LNCaP clone FGC (cell line): Measurements from ENCODE around the gene CEP68.
A peak's percentile ranks its signal among the peaks of the same experiment; 100 is the strongest.

Experiments used
- DNase-seq: peaks from one replicate; pipeline ENCODE4 v3.0.0-alpha.2; 2011; ENCODE audit warnings: low read depth
- H3K4me3 ChIP-seq: 2 replicates; pipeline ENCODE4 v1.5.1; 2011; ENCODE audit warnings: mild to moderate bottlenecking, low read depth, low read length, control low read depth
- CTCF ChIP-seq: IDR thresholded peaks from 2 replicates; pipeline ENCODE4 v1.5.1; 2012; ENCODE audit warnings: mild to moderate bottlenecking; ENCODE audit not compliant: control insufficient read depth, insufficient read depth; ENCODE audit errors: extremely low read depth

CEP68 gene

GRCh38 chr2:65049010-65049639 lies 7.1 kb upstream of the CEP68 start:
- DNase-seq = no peak
- H3K4me3 ChIP-seq = no peak overlapping the region
- TF ChIP-seq CTCF = no peak

DNA sequence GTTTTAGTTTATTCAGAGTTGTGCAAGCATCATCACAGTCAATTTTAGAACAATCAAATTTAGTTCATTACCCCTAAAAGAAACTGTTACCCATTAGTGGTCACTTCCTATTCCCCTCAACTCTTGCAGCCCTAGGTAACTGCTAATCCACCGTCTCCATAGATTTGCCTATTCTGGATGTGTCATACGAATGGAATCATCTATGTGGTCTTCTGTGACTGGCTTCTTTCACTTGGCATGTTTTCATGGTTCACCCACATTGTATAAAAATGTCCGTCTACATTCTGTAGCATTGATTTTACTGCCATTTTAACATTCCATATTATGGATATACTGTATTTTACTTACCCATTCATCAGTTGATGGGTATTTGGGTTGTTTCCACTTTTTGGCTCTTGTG lies 5.3 kb upstream of the CEP68 start:
- no peak overlapping the region for H3K4me3 ChIP-seq
- no peak for TF ChIP-seq CTCF
- DNase-seq = no peak

DNA sequence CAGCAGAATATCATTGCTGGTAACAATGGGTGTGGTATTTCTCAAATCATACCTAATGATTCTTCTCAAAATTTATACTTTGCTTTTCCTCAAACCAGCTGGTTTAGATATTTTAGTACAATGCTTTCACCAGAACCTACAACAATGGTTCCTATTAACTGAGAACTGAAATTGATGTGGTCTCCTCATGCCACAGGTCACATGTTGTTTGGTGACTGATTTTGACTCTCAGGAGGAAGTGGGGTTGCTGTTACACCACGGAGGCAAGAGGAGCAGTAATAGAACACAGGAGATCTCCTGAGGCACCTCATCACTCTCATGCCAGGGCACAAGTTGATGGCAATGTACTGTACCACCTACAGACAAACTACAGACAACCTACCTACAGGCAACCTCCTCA lies 3.0 kb upstream of the CEP68 start:
- DNase-seq = no peak
- no peak for TF ChIP-seq CTCF
- no peak overlapping the region for H3K4me3 ChIP-seq

DNA sequence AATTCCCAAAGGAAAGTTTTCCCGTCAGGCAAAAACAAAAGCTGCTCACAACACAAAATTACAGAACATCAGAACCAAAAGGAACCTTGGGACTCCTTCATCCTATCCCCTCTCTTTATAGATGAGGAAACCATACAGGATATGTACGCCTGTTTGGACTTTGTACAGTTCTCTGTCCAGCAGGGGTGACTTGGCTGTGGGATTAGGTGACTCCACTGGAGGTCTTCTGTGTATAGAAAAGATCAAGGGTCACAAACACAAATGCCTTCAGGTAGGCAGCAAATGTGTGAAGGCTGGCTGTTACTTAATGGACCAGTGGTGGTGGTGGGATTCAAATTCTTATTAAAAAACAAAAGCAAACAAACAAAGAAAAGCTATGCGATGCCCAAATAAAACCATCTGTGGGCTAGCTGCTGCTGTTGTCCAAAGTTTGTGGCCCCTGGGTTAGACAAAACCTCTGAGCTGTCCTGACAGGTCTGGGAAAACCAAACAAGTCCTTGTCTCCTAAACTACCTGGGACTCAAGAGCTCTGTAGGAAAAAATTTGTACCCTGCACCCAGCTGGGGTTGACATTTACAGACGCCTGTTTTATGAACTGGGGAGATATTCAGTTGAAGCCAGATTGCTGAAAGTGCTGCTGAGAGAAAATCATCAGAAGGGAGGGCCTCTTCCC lies 1.3 kb upstream of the CEP68 start:
- H3K4me3 ChIP-seq = no peak overlapping the region
- no peak for TF ChIP-seq CTCF
- DNase-seq = no peak

- no peak for TF ChIP-seq CTCF
- H3K4me3 ChIP-seq = peak overlapping the region; percentile 60
- DNase-seq = no peak
These were observed 598 bp upstream of the CEP68 start for GRCh38 chr2:65055422-65056214.

DNA sequence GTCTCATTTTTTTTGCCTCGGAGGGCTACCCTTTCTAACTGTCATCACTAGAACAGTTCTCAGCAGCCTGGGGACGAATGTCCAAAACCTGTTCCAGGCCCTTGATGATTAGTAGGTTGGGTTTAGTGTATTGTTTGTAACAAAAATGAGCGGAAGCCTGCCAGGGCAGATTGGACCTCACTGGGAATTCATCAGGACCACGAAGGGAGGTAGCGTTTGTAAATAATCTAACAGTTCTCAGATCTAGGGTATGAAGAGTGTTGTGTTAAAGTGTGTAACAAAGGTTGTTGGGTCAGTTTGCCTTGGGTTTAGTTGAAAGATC lies 799 bp downstream of the CEP68 start:
- DNase-seq = no peak
- H3K4me3 ChIP-seq = peak overlapping the region; percentile 60
- no peak for TF ChIP-seq CTCF
